Chondrocyte (in vitro differentiated cells): Measurements from ENCODE around the gene NEMP2. TPM values are rescaled to one million over a fixed set of nuclear protein-coding genes. Genes with fewer than 3 reads are reported as not detected.
A peak's percentile ranks its signal among the peaks of the same experiment; 100 is the strongest.
"Not testable (repeated sequence)": the region's sequence is repeated elsewhere in the genome, so short reads cannot be mapped to it uniquely, and the experiment has no call there.

Experiments used
- DNase-seq: peaks from one replicate; pipeline ENCODE4 v3.0.0; 2021; ENCODE audit warnings: mixed read lengths, low spot score
- H3K27ac Mint-ChIP-seq: one replicate; pipeline ENCODE4 v1.8.0; 2021; ENCODE audit warnings: mild to moderate bottlenecking, moderate library complexity, mixed read lengths; ENCODE audit not compliant: unreplicated experiment
- H3K27me3 Mint-ChIP-seq: 2 replicates; pipeline ENCODE4 v1.8.0; 2021; ENCODE audit warnings: low read depth, mixed read lengths
- H3K36me3 Mint-ChIP-seq: 2 replicates; pipeline ENCODE4 v1.8.0; 2021; ENCODE audit warnings: low read depth, mixed read lengths
- H3K4me1 Mint-ChIP-seq: 2 replicates; pipeline ENCODE4 v1.8.0; 2021; ENCODE audit warnings: low read depth, mild to moderate bottlenecking, mixed read lengths
- H3K4me3 Mint-ChIP-seq: one replicate; pipeline ENCODE4 v1.8.0; 2021; ENCODE audit warnings: mild to moderate bottlenecking, moderate library complexity, mixed read lengths; ENCODE audit not compliant: unreplicated experiment
- H3K9me3 Mint-ChIP-seq: 2 replicates; pipeline ENCODE4 v1.8.0; 2021; ENCODE audit warnings: low read depth, mixed read lengths
- total RNA-seq: library from RNA; stranded (reverse); gene quantifications from 3 replicates; pipeline ENCODE4 v1.2.1, GENCODE V29; 2021
- TF ChIP-seq, protein P1 (sequence below): fragments of 200-600 bp; sonication (generic); IDR thresholded peaks from 2 replicates; pipeline ENCODE4 v1.5.0; 2021; ENCODE audit warnings: antibody characterized with exemption, mild to moderate bottlenecking, moderate library complexity

NEMP2 gene
- total RNA-seq, 1 donor from 2014 or later, result 8.9 TPM

GRCh38 chr2:190469771-190470170 lies 64.8 kb downstream of the NEMP2 start:
- no peak overlapping the region for H3K4me3 Mint-ChIP-seq
- H3K36me3 Mint-ChIP-seq, result peaks cover 9% of the 10 kb centered on the region
- H3K4me1 Mint-ChIP-seq, result peaks cover 41% of the 10 kb centered on the region
- TF ChIP-seq, protein P1, sequence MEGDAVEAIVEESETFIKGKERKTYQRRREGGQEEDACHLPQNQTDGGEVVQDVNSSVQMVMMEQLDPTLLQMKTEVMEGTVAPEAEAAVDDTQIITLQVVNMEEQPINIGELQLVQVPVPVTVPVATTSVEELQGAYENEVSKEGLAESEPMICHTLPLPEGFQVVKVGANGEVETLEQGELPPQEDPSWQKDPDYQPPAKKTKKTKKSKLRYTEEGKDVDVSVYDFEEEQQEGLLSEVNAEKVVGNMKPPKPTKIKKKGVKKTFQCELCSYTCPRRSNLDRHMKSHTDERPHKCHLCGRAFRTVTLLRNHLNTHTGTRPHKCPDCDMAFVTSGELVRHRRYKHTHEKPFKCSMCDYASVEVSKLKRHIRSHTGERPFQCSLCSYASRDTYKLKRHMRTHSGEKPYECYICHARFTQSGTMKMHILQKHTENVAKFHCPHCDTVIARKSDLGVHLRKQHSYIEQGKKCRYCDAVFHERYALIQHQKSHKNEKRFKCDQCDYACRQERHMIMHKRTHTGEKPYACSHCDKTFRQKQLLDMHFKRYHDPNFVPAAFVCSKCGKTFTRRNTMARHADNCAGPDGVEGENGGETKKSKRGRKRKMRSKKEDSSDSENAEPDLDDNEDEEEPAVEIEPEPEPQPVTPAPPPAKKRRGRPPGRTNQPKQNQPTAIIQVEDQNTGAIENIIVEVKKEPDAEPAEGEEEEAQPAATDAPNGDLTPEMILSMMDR, result no peak
- DNase-seq, result no peak
- H3K27me3 Mint-ChIP-seq, result no peaks in the 10 kb centered on the region
- H3K27ac Mint-ChIP-seq, result peak overlapping the region; percentile 73
- peaks cover 12% of the 10 kb centered on the region for H3K9me3 Mint-ChIP-seq

DNA sequence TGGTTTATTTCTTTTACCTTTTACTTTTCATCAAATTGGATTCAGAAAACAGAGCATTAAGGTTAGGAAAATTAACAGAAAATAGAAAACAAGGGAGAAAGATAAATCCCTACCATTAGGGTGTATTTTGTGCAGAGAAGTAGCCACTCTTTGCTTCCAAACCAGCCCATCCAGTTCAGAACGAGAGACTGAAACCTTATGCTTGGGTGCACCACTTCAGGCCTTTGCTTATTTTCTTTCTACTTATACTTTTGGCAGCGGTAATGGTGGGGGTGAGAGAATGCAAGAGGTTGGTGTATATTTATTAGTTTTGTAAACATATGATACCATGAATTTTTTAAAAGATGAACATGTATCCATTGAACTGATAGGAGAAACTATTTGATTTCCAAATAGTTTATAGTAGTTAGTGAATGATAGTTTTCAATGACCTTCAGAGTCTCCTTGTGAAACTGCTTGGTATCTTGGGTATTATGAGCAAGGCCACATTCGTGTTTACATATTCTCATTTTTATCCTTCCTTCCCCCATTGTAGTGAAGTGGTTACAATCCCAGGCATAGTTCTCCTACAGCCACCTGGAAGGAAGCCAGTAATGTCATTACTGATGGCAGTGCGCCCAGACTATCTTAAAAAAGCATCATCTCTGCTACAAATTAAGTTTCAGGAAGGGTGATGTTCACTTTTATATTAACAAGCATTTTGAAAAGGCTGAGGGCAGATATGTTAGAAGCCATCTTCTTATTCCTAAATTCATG lies 65.5 kb downstream of the NEMP2 start:
- no peak for DNase-seq
- peaks cover 12% of the 10 kb centered on the region for H3K9me3 Mint-ChIP-seq
- H3K4me3 Mint-ChIP-seq, result no peak overlapping the region
- H3K4me1 Mint-ChIP-seq, result peaks cover 41% of the 10 kb centered on the region
- H3K27ac Mint-ChIP-seq, result peak overlapping the region; percentile 88
- TF ChIP-seq, protein P1, result no peak
- H3K27me3 Mint-ChIP-seq, result no peaks in the 10 kb centered on the region
- H3K36me3 Mint-ChIP-seq, result peaks cover 9% of the 10 kb centered on the region

DNA sequence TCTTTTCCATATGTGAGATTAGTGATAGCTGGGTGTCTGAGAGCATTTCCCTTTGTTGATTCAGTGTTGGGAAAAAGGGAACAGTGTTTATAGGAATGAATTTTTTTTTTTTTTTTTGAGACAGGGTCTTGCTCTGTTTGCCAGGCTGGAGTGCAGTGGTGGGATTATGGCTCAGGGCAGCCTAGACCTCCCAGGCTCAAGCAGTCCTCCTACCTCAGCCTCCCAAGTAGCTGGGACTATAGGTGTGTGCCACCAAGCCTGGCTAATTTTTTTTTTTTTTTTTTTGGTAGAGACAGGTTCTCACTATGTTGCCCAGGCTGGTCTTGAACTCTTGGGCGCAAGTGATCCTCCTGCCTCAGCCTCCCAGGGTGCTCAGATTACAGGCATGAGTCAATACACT lies 66.2 kb downstream of the NEMP2 start:
- H3K9me3 Mint-ChIP-seq, result not testable (repeated sequence)
- H3K4me1 Mint-ChIP-seq, result peaks cover 41% of the 10 kb centered on the region

GRCh38 chr2:190467575-190468083 lies 66.9 kb downstream of the NEMP2 start:
- H3K4me1 Mint-ChIP-seq, result peaks cover 41% of the 10 kb centered on the region
- no peaks in the 10 kb centered on the region for H3K27me3 Mint-ChIP-seq
- peak overlapping the region; percentile 88 for H3K27ac Mint-ChIP-seq
- no peak for DNase-seq
- H3K4me3 Mint-ChIP-seq, result peak overlapping the region; percentile 22
- peaks cover 4% of the 10 kb centered on the region for H3K9me3 Mint-ChIP-seq
- H3K36me3 Mint-ChIP-seq, result peaks cover 2% of the 10 kb centered on the region
- TF ChIP-seq, protein P1, result no peak

More for the DNA sequence above, 66.2 kb downstream of the NEMP2 start:
- H3K36me3 Mint-ChIP-seq, H3K27me3 Mint-ChIP-seq, DNase-seq, H3K4me3 Mint-ChIP-seq: not testable (repeated sequence)
- peak overlapping the region; percentile 88 for H3K27ac Mint-ChIP-seq

DNA sequence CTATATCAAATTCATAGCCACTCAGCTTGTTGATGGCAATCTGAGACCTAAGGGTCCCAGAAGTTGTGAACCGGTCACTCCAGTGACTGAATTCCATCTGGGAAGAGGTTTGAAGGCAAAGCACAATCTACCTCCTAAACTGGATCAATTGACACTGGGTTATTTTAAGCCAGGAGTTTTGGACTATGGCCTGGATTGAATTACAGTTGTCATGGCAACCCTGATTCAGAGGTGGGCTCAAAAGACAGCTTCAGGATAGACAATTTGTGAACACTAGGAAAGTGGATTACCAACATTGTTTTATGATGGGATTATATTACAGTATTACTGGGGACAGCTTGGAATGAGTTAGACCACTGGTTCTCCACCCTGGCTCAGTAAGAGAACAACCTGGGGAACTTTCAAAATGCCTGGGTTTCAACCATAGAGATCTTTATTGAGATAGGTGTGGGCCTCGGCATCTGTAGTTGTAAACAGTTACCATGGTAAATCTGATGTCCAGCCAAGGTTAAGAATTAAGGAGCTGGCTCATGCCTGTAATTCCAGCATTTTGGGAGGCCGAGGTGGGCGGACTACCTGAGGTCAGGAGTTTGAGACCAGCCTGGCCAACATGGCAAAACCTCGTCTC lies 67.6 kb downstream of the NEMP2 start:
- H3K4me1 Mint-ChIP-seq, result peaks cover 41% of the 10 kb centered on the region
- H3K27me3 Mint-ChIP-seq, result no peaks in the 10 kb centered on the region
- H3K36me3 Mint-ChIP-seq, result no peaks in the 10 kb centered on the region
- no peak for DNase-seq
- TF ChIP-seq, protein P1, result no peak
- H3K27ac Mint-ChIP-seq, result peak overlapping the region; percentile 84
- no peaks in the 10 kb centered on the region for H3K9me3 Mint-ChIP-seq
- H3K4me3 Mint-ChIP-seq, result no peak overlapping the region
